ENCODE data around the gene RXRA. TPM values are rescaled to one million over a fixed set of nuclear protein-coding genes. Genes with fewer than 3 reads are reported as not detected.

RXRA gene
- total RNA-seq, 1 experiment from 2014 or later = 29.9 TPM

GRCh38 chr9:134314950-134315715 is 11.1 kb upstream of the RXRA start:
- H3K4me2 ChIP-seq (ENCODE audit: insufficient read depth, insufficient read length, low read length) = no peak overlapping the region
- peaks cover 4 to 14% of the 10 kb centered on the region in 2 experiments; a peak in 3 of 4 replicates for H3K4me1 Mint-ChIP-seq
- no CpG with 5 or more reads among the region's 26 CpGs for WGBS (ENCODE audit: extremely low coverage, insufficient read length, low lambda C conversion rate)
- H3K23me2 ChIP-seq (ENCODE audit: insufficient read length, low read depth, low read length, poor library complexity, severe bottlenecking) = no peaks in the 10 kb centered on the region
- H3K9me3 ChIP-seq (ENCODE audit: control insufficient read depth, low read depth, low read length) = no peaks in the 10 kb centered on the region
- H4K8ac ChIP-seq (replicated peaks; ENCODE audit: insufficient read length, low read depth, low read length) = no peak overlapping the region
- no peak overlapping the region for H3K27ac Mint-ChIP-seq
- no peak overlapping the region for H2BK120ac ChIP-seq (ENCODE audit: low read depth, low read length, poor library complexity, severe bottlenecking)
- no peaks in the 10 kb centered on the region for H4K20me1 ChIP-seq (ENCODE audit: control insufficient read depth, insufficient read depth, insufficient read length)
- H4K91ac ChIP-seq (ENCODE audit: insufficient read length, low read depth, low read length) = no peak overlapping the region
- TF ChIP-seq, protein P1, sequence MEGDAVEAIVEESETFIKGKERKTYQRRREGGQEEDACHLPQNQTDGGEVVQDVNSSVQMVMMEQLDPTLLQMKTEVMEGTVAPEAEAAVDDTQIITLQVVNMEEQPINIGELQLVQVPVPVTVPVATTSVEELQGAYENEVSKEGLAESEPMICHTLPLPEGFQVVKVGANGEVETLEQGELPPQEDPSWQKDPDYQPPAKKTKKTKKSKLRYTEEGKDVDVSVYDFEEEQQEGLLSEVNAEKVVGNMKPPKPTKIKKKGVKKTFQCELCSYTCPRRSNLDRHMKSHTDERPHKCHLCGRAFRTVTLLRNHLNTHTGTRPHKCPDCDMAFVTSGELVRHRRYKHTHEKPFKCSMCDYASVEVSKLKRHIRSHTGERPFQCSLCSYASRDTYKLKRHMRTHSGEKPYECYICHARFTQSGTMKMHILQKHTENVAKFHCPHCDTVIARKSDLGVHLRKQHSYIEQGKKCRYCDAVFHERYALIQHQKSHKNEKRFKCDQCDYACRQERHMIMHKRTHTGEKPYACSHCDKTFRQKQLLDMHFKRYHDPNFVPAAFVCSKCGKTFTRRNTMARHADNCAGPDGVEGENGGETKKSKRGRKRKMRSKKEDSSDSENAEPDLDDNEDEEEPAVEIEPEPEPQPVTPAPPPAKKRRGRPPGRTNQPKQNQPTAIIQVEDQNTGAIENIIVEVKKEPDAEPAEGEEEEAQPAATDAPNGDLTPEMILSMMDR (conservative IDR thresholded peaks at IDR 0.05) = no peak
- H2BK15ac ChIP-seq (ENCODE audit: low read depth, low read length) = no peak overlapping the region
- no peak overlapping the region for H3K14ac ChIP-seq (ENCODE audit: insufficient read depth, low read length)
- no peak overlapping the region for H3K4me3 Mint-ChIP-seq
- no peak overlapping the region for H2AFZ ChIP-seq (ENCODE audit: low read length)
- no peak overlapping the region for H3K27ac ChIP-seq (ENCODE audit: insufficient read length, low read depth, low read length)
- H3K18ac ChIP-seq (ENCODE audit: insufficient read length, low read depth, low read length) = no peak overlapping the region
- H3T11ph ChIP-seq (ENCODE audit: low read length) = no peak overlapping the region
- no peak overlapping the region for H2AK5ac ChIP-seq (ENCODE audit: insufficient read length, low read length)
- no peaks in the 10 kb centered on the region; the same call in 1 of the 2 replicates for H3K27me3 Mint-ChIP-seq (ENCODE audit: low read depth)
- no peak overlapping the region for H3K23ac ChIP-seq (ENCODE audit: insufficient read length, low read depth, low read length)
- no peaks in the 10 kb centered on the region; a peak in 1 of 7 replicates for H3K36me3 Mint-ChIP-seq (ENCODE audit: insufficient read depth in 1 of 3, low read depth in 3 of 3)
- no peaks in the 10 kb centered on the region for H3K27me3 ChIP-seq (ENCODE audit: insufficient read depth, low read length)
- H3K79me2 ChIP-seq (ENCODE audit: insufficient read depth, low read length) = no peaks in the 10 kb centered on the region
- DNase-seq = no peak
- peaks cover 8 to 16% of the 10 kb centered on the region in 2 experiments for H3K9me3 Mint-ChIP-seq
- H2BK5ac ChIP-seq (ENCODE audit: insufficient read length, low read length) = no peak overlapping the region
- H2BK12ac ChIP-seq (ENCODE audit: insufficient read length, low read depth, low read length) = no peak overlapping the region
- H3K56ac ChIP-seq (ENCODE audit: insufficient read length, low read depth, low read length) = no peak overlapping the region
- H3K9ac ChIP-seq (ENCODE audit: extremely low read depth, insufficient read length, low read length) = no peak overlapping the region
- H2BK20ac ChIP-seq (ENCODE audit: low read depth, low read length, poor library complexity, severe bottlenecking) = no peak overlapping the region
- H3K4me1 ChIP-seq (ENCODE audit: insufficient read depth, low read length) = no peaks in the 10 kb centered on the region
- no peak overlapping the region for H3K4ac ChIP-seq (ENCODE audit: low read depth, low read length)
- H3K79me1 ChIP-seq (ENCODE audit: insufficient read depth, low read depth, low read length, poor library complexity, severe bottlenecking) = no peaks in the 10 kb centered on the region
- no peak overlapping the region for H4K5ac ChIP-seq (ENCODE audit: insufficient read length, low read depth, low read length)
